GM12874 (cell line): ENCODE data around the gene CCL20.

Source experiments
- CTCF ChIP-seq: IDR thresholded peaks from 2 replicates; pipeline ENCODE4 v1.5.1; 2011; ENCODE audit warnings: low read depth, mild to moderate bottlenecking, control low read depth, low read length, moderate library complexity; ENCODE audit not compliant: insufficient read depth

The CCL20 gene

DNA sequence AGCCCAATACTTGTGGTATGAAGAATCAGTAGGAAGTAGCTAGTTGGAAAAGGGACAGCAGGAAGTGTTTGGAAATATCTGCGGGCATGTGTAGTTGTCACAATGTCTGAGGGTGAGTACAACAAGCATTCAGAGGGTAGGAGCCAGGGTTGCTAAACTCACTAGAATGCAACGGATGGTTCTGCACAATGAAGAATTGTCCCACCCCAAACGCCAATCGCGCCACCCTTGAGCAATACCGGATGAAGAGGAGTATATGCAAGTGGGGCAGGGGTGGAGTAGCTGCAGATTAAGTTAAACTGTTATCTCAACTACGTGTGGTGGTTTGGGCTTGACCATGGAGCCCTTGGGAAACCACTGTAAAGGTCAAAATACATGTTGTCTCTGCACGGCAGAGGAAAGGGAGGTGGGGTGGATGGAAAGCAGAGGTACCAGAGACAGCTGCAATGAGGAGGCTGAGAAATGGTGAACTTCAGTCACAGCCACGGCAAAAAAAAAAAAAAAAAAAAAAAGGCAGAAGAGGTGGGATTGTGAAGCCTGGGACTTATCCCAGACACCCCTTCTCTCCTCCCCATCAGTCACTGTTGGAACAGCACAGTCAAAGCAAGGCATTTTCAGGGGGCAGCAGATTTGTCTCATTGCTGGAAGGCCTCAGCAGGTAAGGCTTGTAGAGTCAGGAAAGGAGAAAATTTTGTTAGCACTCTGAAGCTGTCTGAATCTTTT lies 5.2 kb downstream of the CCL20 start:
- no peak for TF ChIP-seq CTCF

- no peak for TF ChIP-seq CTCF
These were observed 5.7 kb downstream of the CCL20 start for GRCh38 chr2:227819398-227819697.

- no peak for TF ChIP-seq CTCF
These were observed 7.7 kb downstream of the CCL20 start for GRCh38 chr2:227821043-227821942.

DNA sequence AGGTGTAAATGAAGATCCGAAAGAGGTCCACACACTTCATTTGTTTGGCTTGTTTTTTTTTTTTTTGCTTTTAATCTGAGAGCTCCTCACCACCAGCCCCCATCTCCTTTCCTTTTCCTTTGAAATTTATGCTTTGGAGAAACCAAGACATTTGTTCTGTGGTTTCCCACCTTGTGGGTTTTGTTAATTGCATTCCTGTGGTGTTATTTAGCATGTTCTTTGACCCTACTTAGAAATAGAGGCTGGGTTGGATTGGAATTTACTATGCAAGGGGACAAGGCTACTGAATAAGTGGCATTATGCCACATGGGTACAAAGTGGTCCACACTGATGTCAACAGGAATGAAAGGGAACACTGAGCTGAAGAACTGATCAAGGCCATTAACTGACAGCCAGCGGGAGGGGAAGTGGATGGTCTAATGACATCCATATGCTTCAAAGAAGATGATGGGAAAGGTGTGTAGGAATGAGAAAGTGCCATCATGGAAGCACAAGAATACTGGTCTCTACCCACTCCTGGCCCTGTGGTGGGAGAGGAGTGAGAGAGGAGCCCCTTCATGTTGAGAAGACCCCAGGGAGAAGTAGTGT lies 8.9 kb downstream of the CCL20 start:
- TF ChIP-seq CTCF, result no peak

DNA sequence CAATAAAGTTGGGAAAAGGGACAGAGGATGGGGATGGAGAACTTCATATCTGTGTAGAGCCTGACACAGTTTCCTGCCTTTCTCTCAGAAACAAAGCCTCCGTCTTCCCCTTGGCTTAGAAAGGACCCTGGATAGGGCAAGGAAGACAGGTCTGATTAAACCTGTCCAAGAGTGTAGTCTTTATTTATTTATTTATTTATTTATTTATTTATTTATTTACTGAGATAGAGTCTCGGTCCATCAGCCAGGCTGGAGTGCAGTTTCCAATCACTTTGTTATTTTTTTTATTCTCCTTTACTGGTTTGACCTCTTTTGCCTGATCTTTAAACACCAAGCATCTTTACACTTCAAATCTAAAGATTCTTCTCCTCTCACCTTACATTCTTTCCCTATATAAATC lies 10.3 kb downstream of the CCL20 start:
- TF ChIP-seq CTCF, result no peak

DNA sequence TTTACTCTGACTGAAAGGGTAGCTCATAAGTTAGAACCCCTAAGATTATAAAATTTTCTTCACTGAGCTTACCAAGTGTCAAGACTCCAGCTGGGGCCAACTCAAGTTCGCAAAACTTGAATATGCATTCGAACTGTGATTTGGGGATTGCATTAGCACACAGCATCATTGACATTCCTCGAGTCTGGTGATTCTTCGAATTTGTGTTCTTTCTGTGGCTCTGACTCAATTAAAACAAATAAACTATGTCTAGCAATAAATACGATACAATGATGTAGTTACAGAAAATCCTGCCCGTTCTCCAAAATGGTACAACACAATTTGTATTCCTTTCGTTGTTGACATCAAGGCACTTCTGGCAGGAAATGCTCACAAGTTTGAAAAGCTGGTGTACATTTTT lies 11.1 kb downstream of the CCL20 start:
- TF ChIP-seq CTCF, result no peak

- TF ChIP-seq CTCF, result no peak
These were observed 12.4 kb downstream of the CCL20 start for GRCh38 chr2:227826019-227826521.
